ENCODE measurements around the gene APOL3. TPM values are rescaled to one million over a fixed set of nuclear protein-coding genes. Genes with fewer than 3 reads are reported as not detected.

The APOL3 gene
- total RNA-seq, 4 donors from 2014 or later, result 14.8 to 98.2 (median 16.5) TPM

- Histone ChIP-seq H3K27ac (no peak overlapping the region), H3K4me1 (peaks cover 0 to 15% (median 0%) of the 10 kb centered on the region in 4 donors), H3K27me3 (no peaks in the 10 kb centered on the region), H3K9me3 (no peaks in the 10 kb centered on the region), H3K36me3 (no peaks in the 10 kb centered on the region), H3K4me3 (no peak overlapping the region)
- TF ChIP-seq, protein P1, sequence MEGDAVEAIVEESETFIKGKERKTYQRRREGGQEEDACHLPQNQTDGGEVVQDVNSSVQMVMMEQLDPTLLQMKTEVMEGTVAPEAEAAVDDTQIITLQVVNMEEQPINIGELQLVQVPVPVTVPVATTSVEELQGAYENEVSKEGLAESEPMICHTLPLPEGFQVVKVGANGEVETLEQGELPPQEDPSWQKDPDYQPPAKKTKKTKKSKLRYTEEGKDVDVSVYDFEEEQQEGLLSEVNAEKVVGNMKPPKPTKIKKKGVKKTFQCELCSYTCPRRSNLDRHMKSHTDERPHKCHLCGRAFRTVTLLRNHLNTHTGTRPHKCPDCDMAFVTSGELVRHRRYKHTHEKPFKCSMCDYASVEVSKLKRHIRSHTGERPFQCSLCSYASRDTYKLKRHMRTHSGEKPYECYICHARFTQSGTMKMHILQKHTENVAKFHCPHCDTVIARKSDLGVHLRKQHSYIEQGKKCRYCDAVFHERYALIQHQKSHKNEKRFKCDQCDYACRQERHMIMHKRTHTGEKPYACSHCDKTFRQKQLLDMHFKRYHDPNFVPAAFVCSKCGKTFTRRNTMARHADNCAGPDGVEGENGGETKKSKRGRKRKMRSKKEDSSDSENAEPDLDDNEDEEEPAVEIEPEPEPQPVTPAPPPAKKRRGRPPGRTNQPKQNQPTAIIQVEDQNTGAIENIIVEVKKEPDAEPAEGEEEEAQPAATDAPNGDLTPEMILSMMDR (IDR thresholded peaks at IDR 0.05), result no peak
- TF ChIP-seq POLR2A (IDR thresholded peaks at IDR 0.05), result no peak
- DNase-seq, result no peak
These were observed 38.5 kb upstream of the APOL3 start for GRCh38 chr22:36199001-36199551.

GRCh38 chr22:36198536-36198935 is 38.0 kb upstream of the APOL3 start:
- peak overlapping the region in 1 of 4 donors; percentile 18 for H3K27ac ChIP-seq
- no peak for TF ChIP-seq POLR2A (IDR thresholded peaks at IDR 0.05)
- TF ChIP-seq, protein P1 (IDR thresholded peaks at IDR 0.05), result no peak
- H3K27me3 ChIP-seq, result no peaks in the 10 kb centered on the region
- H3K4me3 ChIP-seq, result no peak overlapping the region
- H3K36me3 ChIP-seq, result no peaks in the 10 kb centered on the region
- no peak for DNase-seq
- H3K4me1 ChIP-seq, result peaks cover 0 to 15% (median 0%) of the 10 kb centered on the region in 4 donors
- H3K9me3 ChIP-seq, result no peaks in the 10 kb centered on the region

GRCh38 chr22:36197514-36198146 is 37.1 kb upstream of the APOL3 start:
- TF ChIP-seq, protein P1 (IDR thresholded peaks at IDR 0.05), result no peak
- TF ChIP-seq POLR2A (IDR thresholded peaks at IDR 0.05), result no peak
- Histone ChIP-seq H3K27ac (peak overlapping the region in 2 of 4 donors; percentile 18 to 34), H3K36me3 (no peaks in the 10 kb centered on the region), H3K27me3 (no peaks in the 10 kb centered on the region), H3K4me1 (peaks cover 0 to 11% (median 0%) of the 10 kb centered on the region in 4 donors), H3K9me3 (no peaks in the 10 kb centered on the region), H3K4me3 (no peak overlapping the region)
- DNase-seq, result no peak

- TF ChIP-seq, protein P1 (IDR thresholded peaks at IDR 0.05), result no peak
- TF ChIP-seq POLR2A (IDR thresholded peaks at IDR 0.05), result no peak
- Histone ChIP-seq H3K27me3 (no peaks in the 10 kb centered on the region), H3K36me3 (no peaks in the 10 kb centered on the region), H3K4me3 (no peak overlapping the region), H3K4me1 (peaks cover 0 to 10% (median 0%) of the 10 kb centered on the region in 4 donors), H3K27ac (peak overlapping the region in 2 of 4 donors; percentile 34 to 65), H3K9me3 (no peaks in the 10 kb centered on the region)
- DNase-seq, result peak in 1 of 3 donors; percentile 59
These were observed 36.5 kb upstream of the APOL3 start for GRCh38 chr22:36197065-36197440.

DNA sequence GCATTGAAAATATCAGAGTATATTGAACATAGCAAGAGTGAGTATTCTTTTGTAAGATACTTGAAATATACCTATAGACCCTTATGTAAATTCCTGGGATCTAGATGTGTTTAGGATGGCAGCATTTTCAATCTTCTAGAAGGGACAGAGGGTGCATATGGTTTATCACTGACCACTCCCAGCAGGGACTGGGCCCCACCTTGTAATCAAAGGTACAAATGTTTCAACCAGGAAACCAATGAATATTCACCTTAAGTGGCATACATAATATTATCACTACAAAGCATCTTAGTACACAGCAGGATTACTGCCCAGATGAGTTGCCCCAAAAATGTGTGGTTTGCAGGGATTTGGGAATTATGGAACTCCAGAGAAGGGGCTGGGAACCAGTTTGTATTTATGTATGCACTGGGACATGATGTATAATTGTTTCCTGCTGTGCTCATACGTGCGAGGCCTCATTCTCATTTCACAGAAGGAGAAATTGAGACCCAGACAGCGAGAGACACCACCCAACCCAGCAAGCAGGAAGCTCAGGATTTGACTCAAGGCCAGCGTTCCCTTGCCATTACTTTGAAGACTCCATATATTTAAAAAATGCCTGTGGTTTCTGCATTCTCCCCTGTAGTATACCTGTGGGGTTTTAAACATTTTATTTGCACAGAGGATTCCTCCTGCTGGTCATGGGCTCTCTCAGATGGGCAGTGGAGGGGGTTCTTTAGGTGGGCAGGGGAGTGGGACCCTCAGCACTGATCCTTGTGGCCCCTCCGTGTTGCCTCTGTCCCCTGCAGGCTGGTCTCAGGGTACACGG is 35.9 kb upstream of the APOL3 start:
- Histone ChIP-seq H3K4me1 (peaks cover 0 to 4% (median 0%) of the 10 kb centered on the region in 4 donors), H3K9me3 (no peaks in the 10 kb centered on the region), H3K4me3 (no peak overlapping the region), H3K36me3 (no peaks in the 10 kb centered on the region), H3K27ac (peak overlapping the region in 2 of 4 donors; percentile 34 to 65), H3K27me3 (no peaks in the 10 kb centered on the region)
- no peak for DNase-seq
- TF ChIP-seq POLR2A (IDR thresholded peaks at IDR 0.05), result no peak
- TF ChIP-seq, protein P1 (IDR thresholded peaks at IDR 0.05), result no peak

Measured in Peyer's patch (tissue), 4 donors.